22Rv1 (cell line): ENCODE data around the gene SPRY4.

Experiments
- ZFX ChIP-seq: fragments of 450-650 bp; IDR thresholded peaks from 2 replicates; pipeline ENCODE4 v1.6.1; 2017; ENCODE audit warnings: antibody characterized with exemption, borderline replicate concordance
- TF ChIP-seq, protein P1 (sequence below): fragments of 450-650 bp; IDR thresholded peaks from 2 replicates; pipeline ENCODE4 v1.5.1; 2017; ENCODE audit warnings: mild to moderate bottlenecking

DNA sequence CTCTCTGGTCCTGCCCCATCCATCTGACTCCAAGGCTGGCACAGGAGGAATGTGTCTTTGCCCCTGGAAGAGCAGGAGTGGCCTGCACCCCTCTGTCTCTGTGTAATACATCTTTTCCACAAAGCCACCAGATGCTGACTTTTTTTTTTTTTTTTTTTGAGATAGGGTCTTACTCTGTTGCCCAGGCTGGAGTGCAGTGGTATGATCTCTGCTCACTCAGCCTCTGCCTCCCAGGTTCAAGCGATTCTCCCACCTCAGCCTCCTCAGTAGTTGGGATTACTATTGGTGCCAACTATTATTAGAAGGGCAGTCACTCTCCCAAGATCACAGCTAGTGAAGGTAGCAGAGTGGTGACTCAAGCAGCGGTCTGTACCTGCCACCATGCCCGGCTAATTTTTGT is 19.6 kb downstream of the SPRY4 start:
- TF ChIP-seq, protein P1, sequence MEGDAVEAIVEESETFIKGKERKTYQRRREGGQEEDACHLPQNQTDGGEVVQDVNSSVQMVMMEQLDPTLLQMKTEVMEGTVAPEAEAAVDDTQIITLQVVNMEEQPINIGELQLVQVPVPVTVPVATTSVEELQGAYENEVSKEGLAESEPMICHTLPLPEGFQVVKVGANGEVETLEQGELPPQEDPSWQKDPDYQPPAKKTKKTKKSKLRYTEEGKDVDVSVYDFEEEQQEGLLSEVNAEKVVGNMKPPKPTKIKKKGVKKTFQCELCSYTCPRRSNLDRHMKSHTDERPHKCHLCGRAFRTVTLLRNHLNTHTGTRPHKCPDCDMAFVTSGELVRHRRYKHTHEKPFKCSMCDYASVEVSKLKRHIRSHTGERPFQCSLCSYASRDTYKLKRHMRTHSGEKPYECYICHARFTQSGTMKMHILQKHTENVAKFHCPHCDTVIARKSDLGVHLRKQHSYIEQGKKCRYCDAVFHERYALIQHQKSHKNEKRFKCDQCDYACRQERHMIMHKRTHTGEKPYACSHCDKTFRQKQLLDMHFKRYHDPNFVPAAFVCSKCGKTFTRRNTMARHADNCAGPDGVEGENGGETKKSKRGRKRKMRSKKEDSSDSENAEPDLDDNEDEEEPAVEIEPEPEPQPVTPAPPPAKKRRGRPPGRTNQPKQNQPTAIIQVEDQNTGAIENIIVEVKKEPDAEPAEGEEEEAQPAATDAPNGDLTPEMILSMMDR: no peak
- no peak for TF ChIP-seq ZFX
